Breast epithelium (tissue), 3 donors: ENCODE measurements around the gene OGG1.

ENCODE experiments used
- CTCF ChIP-seq, 3 donors: fragments of 450-650 bp; IDR thresholded peaks; one replicate each; pipeline ENCODE4 v1.5.1; 2016 to 2017; ENCODE audit warnings: antibody characterized with exemption in 3 of 3, mild to moderate bottlenecking in 3 of 3, moderate library complexity in 3 of 3
- POLR2A ChIP-seq: fragments of 450-650 bp; IDR thresholded peaks from one replicate; pipeline ENCODE4 v1.6.1; 2016; ENCODE audit warnings: antibody characterized with exemption, mild to moderate bottlenecking, moderate library complexity

- TF ChIP-seq CTCF (IDR thresholded peaks at IDR 0.05) (no peak), POLR2A (no peak)
Observed at GRCh38 chr3:9781978-9782603, 32.3 kb downstream of the OGG1 start.
